Activated CD8-positive, alpha-beta memory T cell treated with anti-CD3 and anti-CD28 coated beads, Interleukin-2, amount 10 ng/mL, durations not matched to agents 7 days and 5 days (primary cell): ENCODE data around the gene GPR135. TPM values are rescaled to one million over a fixed set of nuclear protein-coding genes. Genes with fewer than 3 reads are reported as not detected.

Experiments
- total RNA-seq, 2 experiments: library from RNA; stranded (reverse); gene quantifications; one replicate each; pipeline ENCODE4 v1.2.3, GENCODE V29; 2021

The GPR135 gene
- total RNA-seq, 2 experiments from 2014 or later, result 1.3 to 2.1 TPM

Other genes with a start within 250 kb of the GPR135 start
- 10 to 100 TPM; 11.0 to 26.7 TPM for gene L3HYPDH, start 19.0 kb upstream of the GPR135 start, total RNA-seq
- 10 to 100 TPM; 20.3 to 25.0 TPM for gene JKAMP, start 19.1 kb upstream of the GPR135 start, total RNA-seq
- gene CCDC175, start 111.4 kb upstream of the GPR135 start, total RNA-seq, result not detected